Measurements from ENCODE around the gene NHSL2.

DNA sequence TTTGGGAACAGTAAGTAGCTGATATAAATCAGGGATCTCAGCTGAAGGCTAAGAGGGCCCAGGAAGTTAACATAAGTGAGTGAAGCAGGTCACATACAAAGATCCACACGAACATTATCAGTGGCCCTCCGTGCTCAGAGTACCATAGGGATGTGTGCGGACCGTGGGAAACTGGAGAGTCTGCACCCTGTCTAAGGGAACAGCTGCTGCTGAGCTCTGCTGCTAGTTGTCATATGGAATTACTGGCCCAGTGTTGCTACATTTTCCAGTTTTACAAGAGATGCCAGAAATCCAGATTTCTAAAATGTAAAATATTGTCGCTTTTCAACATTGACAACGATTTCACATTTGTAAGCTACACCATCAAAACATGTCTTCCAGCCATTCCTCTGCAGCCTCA, 130.5 kb downstream of the NHSL2 start:
- TF ChIP-seq, protein P1, sequence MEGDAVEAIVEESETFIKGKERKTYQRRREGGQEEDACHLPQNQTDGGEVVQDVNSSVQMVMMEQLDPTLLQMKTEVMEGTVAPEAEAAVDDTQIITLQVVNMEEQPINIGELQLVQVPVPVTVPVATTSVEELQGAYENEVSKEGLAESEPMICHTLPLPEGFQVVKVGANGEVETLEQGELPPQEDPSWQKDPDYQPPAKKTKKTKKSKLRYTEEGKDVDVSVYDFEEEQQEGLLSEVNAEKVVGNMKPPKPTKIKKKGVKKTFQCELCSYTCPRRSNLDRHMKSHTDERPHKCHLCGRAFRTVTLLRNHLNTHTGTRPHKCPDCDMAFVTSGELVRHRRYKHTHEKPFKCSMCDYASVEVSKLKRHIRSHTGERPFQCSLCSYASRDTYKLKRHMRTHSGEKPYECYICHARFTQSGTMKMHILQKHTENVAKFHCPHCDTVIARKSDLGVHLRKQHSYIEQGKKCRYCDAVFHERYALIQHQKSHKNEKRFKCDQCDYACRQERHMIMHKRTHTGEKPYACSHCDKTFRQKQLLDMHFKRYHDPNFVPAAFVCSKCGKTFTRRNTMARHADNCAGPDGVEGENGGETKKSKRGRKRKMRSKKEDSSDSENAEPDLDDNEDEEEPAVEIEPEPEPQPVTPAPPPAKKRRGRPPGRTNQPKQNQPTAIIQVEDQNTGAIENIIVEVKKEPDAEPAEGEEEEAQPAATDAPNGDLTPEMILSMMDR (IDR thresholded peaks at IDR 0.05) = no peak
- TF ChIP-seq POLR2A (IDR thresholded peaks at IDR 0.05) (no peak), POLR2AphosphoS5 (IDR thresholded peaks at IDR 0.05) (no peak)
